ENCODE measurements around the gene COL17A1. TPM values are rescaled to one million over a fixed set of nuclear protein-coding genes. Genes with fewer than 3 reads are reported as not detected.
A peak's percentile ranks its signal among the peaks of the same experiment; 100 is the strongest.

COL17A1 gene
- total RNA-seq, 1 experiment from 2014 or later, result 3.5 TPM

- CTCF ChIA-PET, result interaction anchor here (0.8 to 3.2 kb wide), 7 partner anchors 158 to 262 kb away, joined by 3 to 35 read pairs (median 4); no protein-coding TSS in a partner anchor
Measured at GRCh38 chr10:104045151-104046089, 40.3 kb downstream of the COL17A1 start.

More at GRCh38 chr10:104045151-104046089, 40.3 kb downstream of the COL17A1 start:
- RAD21 ChIA-PET (ENCODE audit: low non-redundant PET in 1 of 2, low total read pairs in 2 of 2, uncharacterized antibody in 2 of 2, unreplicated experiment in 2 of 2), result interaction anchor here (0.7 to 2.0 kb wide), 6 partner anchors 157 to 306 kb away, joined by 3 to 6 read pairs (median 4); partner anchors contain the start of gene GSTO1 (in 1 of the 2)
- peak; percentile 74 for DNase-seq (ENCODE audit: low read depth, low spot score)
- BruUV-seq (replicated peaks), result no TSS peak
- intact Hi-C loops (cut with micrococcal nuclease), result loop anchor here (1.0 to 2.0 kb wide), 7 partner anchors 78 to 569 kb away; no protein-coding TSS in a partner anchor
- POLR2A ChIA-PET, result interaction anchor here (1.1 to 2.4 kb wide), 4 partner anchors 76 to 229 kb away, joined by 3 to 10 read pairs (median 4); partner anchors contain the start of genes GSTO1, GSTO2 and SFR1
- Histone ChIP-seq H3K4me3 (replicated peaks in 1 of 2; ENCODE audit: low read depth in 1 of 2, low read length in 2 of 2) (no peak overlapping the region), H3K36me3 (ENCODE audit: control insufficient read depth in 1 of 2, insufficient read depth in 2 of 2, low read length in 2 of 2) (no peaks in the 10 kb centered on the region), H3K9ac (ENCODE audit: low read length) (no peak overlapping the region), H2AFZ (ENCODE audit: low read depth, low read length, poor library complexity, severe bottlenecking) (no peak overlapping the region), H3K27ac (ENCODE audit: low read depth, low read length) (no peak overlapping the region), H3K4me1 (ENCODE audit: control insufficient read depth in 1 of 2, insufficient read depth in 2 of 2, low read length in 2 of 2) (peaks cover 15 to 38% of the 10 kb centered on the region in 2 experiments), H3K27me3 (ENCODE audit: insufficient read depth, low read length) (no peaks in the 10 kb centered on the region), H4K20me1 (ENCODE audit: insufficient read depth) (no peaks in the 10 kb centered on the region), H3K79me2 (ENCODE audit: insufficient read depth, low read length) (no peaks in the 10 kb centered on the region), H3K4me2 (ENCODE audit: low read length) (no peak overlapping the region), H3K9me2 (ENCODE audit: insufficient read depth) (no peaks in the 10 kb centered on the region), H3K9me3 (ENCODE audit: control insufficient read depth in 1 of 2, insufficient read depth in 1 of 2, low read depth in 1 of 2, low read length in 2 of 2) (no peaks in the 10 kb centered on the region)
- TF ChIP-seq YY1 (IDR thresholded peaks at IDR 0.05; ENCODE audit: extremely low read depth, insufficient replicate concordance, low read depth, low read length) (peak; percentile 59), MAX (IDR thresholded peaks at IDR 0.05) (no peak), CTCF (IDR thresholded peaks at IDR 0.05 in 2 of 3, conservative IDR thresholded peaks at IDR 0.05 in 1 of 3; ENCODE audit: borderline replicate concordance in 1 of 3, insufficient read depth in 1 of 3, low read depth in 2 of 3, low read length in 2 of 3) (peak in 2 of 3 experiments; percentile 90 to 94; a peak in 4 of 6 replicates), JUND (IDR thresholded peaks at IDR 0.05) (no peak)
- ATAC-seq, result peak; percentile 93
